ENCODE results near the gene CRHR1.

Gene CRHR1

DNA sequence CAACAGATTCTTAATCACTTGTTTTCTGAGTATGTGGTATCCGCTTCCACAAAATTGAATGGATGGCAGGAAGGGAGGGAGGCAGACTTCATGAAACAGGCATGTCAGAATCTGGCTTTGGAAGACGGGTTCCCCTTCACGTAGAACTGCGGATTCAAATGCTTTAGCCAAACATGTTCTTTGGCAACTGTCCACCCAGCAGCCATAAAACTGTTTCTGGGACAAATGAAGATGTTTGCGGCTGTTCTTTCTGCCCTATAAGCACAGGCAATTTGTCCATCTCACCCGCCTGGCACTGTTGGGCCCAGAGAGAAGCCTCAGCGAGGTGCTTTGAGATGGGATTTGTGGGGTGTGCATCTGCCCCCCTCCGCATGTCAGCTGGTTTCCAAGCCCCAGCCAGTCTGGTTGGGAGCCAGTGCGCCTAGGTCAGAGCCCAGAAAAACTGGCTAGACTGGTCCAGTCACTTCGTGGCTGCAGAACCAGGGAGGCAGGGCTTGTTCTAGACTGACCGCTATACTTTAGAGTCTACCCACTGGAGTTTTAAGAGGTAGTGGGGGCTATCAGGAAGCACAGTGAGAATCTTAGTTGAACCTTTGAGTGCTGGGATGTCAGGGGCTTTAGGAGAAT, 6.3 kb downstream of the CRHR1 start:
- DNase-seq: peak; percentile 71

DNA sequence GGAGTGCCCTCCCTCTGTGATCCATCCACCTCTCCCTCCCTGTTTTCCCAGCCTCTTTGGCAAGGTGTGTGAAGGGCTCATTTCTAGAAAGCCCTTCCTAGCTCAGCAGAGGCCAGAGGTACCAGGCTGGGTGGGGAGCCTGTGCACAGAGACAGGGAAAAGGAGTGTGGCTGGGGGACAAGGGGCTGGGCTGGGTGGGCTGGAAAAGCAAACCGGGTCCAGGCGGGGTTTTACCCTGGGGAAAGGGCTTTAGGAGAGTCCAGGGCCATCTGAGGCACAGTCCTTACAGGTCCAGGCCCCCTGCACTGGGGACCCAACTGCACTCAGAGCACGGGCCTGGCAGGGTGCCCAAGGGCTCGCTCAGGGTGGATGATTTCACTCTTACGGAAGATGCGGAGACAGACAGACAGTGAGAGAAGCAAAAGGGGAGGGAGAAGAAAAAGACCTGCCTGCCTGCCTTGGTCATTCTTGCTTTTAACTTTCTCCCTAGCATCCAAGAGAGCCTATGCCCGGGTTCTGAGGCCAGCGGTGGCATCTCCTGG, 7.0 kb downstream of the CRHR1 start:
- DNase-seq: peak; percentile 62

DNA sequence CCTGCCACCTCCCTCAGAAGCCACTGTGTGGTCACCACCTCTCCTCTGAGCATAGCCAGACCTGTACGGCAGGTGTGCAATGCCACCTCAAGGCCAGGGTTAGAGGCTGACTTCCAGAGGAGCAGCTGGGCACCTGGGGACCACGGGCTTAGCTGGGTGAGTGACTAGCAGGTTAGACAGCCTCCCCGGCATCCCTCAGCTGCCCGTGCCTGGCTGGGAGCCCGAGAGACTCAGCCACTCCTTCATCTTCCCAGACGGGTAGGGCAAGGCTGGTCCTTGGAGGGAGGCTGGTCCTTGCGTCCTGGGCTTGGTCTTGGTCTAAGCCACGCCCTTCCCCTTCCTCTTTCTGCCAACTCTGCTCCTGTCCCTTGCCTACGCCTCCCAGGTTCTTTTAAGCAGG, 7.8 kb downstream of the CRHR1 start:
- peak; percentile 94 for DNase-seq

DNA sequence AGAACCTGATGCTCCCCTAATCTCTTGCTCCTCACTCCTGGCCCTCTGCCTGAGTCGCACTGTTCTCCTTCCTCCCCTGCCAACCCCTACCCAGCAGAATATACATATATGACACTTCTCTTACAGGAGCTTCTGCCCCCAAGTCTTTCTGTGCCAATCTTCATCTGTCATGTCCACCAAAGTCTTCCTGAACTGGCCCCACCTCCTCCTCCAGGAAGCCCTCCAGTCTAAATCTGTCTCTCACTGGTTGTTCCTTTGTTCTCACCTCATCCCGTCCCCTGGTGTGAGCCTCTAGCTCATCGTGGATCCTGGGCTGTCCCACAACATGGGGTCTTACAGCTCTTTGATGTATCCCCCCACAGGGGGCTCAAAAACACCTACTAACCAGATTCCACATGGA, 8.3 kb downstream of the CRHR1 start:
- no peak for DNase-seq

DNA sequence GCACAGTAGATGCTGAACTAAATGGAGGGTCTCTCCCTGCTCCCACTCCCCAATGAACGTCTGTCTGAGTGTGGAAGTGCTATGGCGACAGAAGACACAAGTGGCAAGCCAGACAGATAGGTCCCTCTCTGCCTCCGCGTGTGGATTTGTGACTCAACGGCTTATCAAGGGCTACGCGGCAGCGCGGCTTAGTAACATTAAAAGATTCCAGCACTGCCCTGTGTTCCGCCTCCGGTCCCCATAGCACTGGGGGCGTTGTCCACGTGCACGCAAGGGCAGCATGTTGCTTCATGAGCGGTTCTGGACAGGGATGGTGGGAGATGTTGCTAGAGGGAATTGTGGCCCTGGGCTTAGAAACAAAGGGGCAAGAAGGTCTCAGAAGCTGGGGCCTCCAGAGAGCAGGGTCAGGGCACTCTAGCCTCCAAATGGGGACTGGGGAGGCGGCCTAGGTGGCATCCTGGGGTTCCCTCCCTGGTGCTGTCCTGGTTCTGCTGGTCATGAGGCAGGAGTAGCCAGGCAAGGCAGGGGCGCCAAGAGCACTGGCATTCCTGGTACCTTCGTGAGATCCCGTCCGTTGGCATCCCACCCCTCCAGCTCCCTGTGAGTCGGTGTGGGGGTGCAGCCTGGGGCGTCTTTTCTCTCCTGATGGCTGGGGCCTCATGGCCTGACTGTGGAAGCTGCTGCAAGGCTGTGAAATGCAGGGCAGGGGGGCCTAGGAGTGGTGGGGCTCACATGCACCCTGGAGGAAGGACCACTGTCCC, 9.1 kb downstream of the CRHR1 start:
- DNase-seq: no peak

DNA sequence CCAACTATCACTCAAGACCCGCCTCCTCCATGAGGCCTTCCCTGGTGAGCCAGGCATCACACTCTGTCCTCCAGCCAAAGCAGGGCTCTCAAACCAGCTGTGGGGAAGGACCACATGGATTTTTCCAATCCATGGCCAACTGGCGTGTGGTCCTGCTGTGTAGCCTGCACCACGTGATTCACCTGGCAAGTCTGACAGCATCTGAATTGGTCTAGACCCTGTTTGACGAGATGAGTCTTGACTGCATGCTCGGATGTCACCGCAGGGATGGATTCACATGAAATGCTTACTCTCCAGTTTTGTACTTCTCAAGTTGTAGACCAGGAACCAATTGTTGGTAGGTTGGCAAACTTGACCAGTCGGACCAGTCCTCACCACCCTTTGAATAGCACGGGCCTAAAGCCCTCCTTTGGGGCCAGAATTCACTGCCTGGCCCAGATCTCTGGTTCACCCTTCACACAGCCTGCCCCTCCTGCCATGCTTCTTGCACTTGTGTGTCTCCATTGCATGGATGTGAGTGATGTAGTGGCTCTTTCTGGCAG, 9.9 kb downstream of the CRHR1 start:
- no peak for DNase-seq

DNA sequence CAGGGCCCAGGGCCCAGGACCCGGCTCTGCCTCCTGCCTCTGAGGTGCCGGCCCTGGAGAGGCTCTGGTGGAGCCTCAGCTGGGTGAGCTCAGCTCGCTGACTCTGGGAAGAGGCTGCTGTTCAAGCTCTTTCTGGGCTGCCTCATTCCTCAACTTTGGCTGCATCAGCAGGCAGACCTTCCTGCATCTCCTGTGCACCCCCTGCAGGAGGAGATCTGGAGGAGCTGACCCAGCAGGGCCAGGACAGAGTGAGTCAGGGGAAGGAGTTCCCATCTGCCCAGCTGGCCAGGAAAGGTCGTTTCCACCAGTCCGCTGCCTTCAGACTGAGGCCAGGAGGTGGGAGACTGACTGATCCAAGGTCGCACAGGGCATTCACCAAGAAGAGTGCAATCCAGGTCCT, 10.7 kb downstream of the CRHR1 start:
- DNase-seq: no peak

DNA sequence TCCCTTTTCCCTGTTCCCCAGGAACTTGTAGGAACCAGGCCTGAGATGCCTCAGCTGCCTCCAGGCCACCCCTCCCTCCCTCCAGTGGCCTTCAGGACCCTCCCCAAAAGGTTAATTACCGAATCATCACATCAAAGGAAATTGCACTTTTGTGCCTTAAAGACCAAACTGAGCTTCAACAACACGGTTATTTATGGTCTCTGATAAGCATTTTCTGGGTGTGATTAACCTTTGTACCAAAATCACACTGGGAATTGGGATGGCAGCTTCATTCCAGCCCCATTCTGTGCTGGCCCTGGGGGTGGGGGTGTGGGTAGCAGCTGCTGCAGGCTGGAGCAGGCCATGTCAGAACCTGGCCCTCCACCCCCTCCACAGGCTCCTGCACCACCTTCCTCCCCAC, 16.7 kb downstream of the CRHR1 start:
- DNase-seq: no peak

DNA sequence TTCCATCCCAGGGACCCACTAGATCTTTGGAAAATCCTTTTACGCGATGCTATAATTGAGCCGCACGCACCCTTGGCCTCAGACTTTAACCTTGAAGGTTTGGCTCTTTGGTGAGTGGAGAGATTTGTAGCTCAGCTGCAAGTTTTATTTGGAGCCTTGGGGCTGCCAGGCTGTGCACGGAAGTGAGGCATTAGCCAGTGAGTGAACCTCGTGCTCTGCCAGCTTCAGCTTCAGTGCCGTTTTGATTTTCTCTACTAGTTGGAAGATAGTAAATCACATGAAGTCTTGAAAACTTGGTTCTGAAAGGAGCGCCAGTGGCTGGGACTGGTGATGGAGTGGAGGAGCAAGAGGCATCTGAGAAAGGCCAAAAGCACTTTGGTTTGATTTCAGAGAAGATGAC, 17.3 kb downstream of the CRHR1 start:
- no peak for DNase-seq

DNA sequence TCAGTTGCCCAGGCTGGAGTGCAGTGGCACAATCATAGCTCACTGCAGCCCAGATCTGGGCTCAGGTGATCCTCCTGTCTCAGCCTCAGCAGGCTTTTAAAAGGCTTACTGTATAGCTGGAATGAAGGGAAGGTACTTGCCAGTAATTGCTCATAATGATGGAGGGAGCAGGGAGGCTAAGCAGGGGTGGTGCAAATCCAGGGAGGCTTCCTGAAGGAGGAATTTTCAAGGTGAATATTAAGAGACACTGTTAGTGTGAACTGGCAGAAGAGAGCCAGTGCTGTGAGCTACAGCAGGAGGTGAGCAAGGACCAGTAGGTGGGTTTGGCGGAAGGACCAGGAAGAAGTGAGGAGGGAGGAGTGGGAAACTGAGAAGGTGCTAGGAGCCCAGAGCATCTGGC, 24.7 kb downstream of the CRHR1 start:
- DNase-seq: no peak

DNA sequence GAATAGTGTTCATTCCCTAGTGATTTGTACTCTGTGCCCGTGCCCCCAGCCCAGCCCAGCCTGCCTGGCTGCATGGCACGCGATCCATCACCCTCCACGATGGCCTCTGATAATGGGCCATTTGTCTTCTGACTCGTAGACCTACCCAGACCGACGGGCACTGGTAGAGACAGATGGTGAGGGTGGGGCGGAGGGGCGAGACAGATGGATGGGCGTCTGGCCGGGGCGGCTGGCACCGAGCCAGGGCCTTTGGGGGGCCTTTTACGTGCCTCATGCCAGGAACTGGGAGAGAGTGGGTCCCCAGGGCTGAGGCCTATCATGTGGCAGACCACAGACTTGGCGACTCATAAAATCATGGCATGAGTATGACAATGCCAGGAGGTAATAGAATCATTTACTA, 25.4 kb downstream of the CRHR1 start:
- DNase-seq: no peak

DNA sequence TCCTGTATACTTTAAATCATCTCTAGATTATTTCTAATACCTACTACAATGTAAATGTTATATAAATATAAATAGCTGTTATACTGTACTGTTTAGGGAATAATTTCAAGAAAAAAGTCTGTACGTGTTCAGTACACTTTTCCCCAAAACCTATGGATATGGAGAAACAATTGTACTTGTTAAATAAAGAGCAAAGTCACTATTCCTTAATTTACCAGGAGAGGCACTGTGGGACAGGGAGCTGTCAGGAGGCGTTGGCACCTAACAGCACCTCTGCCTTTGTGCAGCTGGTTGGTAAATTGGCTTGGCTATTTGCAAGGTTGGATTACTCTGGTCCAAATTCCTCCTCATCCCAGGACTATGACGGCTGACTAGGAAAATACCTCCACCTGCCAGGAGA, 28.0 kb downstream of the CRHR1 start:
- no peak for DNase-seq

DNA sequence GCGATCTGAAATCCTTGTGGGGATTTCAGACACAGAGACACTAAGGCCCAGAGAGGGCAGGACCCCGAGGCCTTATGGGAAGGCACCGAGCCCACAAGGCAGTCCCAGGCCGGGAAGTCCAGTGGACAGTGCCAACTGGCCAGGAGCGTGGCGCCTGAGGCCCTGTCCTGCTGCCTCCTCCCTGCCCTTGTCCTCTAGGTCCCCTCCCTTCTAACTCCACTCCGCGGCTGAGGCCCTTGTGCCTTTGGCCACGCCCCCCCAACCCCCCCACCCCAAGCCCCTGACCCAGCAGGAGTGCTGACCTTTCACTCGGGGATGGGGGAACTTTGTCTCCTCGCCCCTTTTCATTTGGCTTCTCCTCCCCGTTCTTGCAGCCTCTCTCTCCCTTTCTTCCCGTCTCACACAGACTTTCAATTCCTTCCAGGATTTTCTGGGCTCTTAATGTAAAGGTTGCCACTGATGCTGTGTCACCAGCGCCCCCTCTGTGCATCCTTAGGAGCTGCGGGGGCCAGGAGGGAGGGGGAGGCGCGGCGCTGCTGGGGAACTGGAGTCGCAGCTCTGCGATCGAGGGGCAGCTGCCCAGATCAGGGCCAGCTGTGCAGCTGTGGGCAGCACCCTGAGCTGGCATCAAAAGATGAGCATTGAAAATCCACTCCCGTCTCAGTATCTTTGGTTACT, 29.1 kb downstream of the CRHR1 start:
- DNase-seq: no peak

DNA sequence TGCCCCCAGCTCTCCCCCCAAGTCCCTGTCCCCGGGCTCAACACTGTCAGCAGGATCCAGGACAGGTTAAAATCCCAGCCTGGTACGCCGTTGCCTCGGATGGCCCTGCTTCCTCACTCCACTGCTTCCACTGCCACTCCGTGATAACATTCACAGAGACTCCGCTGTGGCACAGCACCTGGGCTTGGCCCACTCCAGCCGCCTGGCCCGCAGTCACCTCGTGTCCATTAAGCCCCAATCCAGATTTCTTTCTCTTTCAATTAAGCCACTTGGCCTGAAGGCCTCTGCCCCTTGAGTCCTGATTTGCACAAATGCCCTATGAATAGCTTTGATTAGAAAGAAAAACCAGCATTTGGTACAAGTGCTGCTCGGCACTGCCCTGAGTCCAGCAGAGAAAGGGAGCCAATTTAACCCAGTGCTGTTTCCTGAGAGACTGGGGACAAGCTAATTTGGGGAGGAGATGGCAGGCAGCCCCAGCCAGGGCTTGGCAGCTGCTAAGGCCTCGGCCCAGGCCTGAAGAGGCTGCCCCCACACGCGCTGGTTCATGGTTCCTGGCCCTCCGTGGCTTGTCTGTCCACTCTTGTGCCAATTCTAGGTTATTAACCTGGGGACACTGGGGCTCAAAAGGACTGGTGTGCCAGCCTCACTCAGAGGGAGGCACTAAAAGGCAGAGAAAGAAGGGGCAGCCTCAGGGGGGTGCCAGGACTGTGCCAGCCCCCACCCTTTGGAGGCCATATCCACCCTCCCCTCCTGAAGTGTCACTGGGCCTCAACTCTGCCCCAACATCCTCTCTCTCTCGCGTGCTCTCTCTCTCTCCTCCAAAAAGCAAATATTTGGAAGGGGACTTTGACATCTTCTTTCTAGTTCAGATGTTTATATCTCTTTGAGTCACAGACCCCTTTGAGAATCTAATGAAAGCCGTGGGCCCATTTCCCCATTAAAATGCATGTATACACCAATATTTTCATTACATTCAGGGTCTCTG, 30.8 kb downstream of the CRHR1 start:
- DNase-seq: no peak

DNA sequence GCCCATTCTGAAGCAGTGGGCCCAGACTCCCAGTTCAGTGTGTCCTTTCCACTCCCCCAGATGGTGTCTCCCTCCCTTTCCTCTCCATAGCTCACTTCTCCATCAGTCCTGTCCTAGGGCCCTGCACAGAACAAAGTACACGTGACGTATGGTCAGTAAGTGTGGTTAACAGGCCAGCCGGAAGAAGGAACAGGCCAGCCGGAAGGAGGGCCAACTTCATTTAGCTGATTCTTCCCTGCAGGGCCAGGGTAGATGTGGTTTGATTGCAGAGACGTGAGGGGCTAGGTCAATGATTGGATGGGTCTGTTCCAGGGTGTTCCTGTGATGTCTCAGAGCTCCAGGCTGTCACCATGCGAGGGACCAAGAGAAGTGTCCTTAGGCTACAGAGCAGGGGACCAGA, 31.6 kb downstream of the CRHR1 start:
- DNase-seq: no peak

DNA sequence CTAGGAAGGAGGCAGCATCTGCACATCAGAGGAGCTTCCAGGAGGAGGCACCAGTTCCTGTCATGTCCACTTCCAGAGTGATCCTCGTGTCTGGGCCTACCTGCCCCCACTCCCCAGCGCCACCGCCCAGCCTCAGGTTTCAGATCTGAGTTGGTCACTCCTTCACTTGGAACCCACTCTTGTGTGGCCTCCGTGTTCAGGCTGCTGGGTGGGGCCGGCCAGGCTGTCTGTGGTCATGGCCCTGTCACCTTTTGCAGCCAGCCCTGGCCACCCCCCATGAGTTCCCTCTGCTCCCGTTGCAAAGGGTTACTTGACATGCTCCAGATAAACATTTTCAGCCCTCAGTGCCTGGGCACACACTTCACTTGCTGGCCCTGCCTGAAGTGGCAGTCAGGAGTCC, 33.9 kb downstream of the CRHR1 start:
- no peak for DNase-seq

DNA sequence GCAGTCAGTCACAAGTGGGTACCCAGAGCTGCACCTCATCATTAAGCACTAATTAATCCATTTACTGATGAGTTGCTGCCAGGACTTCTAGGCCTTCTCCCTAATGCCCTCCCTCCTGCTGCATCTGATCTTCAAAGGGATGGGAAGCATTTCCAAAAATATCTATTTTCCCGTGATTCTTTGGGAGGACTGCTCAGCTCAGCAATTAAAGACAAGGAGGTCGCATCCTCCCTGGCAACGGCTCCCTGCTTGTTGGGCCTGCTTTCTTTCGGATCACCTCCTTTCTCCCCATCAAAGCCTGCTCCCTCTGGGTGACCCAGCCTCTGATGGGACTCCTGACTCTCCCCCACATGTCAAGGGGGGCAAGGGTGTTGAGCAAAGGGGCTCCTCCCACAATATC, 34.6 kb downstream of the CRHR1 start:
- no peak for DNase-seq

DNA sequence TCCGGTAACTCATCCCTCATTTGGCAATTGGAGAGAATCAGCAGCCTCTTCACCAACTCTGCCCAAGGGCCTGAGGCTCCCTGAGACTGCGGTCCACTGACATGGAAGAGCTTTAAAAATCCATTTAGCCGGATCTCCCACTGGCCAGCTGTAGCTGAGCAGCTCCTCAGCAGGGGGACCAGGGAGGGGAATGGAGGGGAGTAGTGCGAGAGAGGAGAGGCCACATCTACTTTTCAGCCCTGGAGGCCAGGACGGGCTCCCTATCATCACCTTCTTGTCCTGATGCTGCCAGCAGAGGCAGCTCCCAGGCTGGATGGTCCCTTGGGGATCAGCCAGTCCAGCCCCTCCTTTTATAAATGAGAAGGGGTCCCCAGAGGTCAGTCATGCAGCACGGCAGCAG, 35.5 kb downstream of the CRHR1 start:
- no peak for DNase-seq

DNA sequence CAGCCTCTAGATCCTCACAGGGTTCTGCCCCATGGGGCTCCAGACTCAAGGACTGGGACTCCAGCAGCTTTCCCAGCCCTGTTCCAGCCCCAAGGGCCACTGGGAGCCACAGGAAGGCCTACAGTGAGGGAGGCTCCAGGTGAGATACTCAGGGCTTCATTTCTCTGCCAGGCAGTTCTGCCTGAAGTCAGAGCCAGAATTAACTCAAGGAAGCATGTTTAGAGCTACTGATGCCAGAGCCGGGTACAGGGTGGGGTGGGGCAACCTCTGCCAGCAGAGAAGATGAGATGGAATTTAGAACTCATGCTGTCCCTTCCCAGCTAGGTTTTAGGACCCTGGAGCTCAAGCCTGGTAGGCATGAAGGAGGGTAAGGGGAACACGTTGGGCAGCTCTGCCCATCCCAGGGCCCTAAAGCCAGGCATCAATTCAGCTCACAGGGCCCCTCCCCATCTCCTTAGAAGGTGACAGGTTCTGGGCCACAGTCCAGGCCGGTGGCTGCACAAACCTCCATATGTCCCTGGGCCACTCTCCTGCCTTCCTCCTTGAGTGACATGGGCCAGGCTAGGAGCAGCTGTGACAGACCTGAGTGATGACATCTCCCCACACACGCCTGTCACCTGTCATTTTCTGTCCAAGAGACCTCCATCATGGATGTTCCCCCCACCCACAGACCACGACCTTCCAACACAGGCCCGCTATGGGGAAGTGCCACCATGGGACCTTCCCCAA, 36.1 kb downstream of the CRHR1 start:
- no peak for DNase-seq

DNA sequence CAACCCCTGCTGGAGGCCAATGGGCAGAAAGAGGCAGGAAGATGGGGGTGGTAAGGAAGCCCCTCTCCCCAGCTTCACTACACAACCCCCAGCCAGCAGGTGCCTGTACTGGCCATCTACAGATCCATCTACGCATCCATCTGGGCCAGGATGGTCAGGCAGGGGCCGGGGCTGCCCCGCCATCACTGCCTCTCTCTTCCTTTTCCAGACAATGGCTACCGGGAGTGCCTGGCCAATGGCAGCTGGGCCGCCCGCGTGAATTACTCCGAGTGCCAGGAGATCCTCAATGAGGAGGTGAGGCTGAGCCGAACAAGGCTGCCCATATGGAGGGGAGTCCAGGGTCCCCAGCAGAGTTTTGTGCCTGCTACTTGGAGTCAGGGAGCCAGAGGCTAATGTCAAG, 37.0 kb downstream of the CRHR1 start:
- no peak for DNase-seq

DNA sequence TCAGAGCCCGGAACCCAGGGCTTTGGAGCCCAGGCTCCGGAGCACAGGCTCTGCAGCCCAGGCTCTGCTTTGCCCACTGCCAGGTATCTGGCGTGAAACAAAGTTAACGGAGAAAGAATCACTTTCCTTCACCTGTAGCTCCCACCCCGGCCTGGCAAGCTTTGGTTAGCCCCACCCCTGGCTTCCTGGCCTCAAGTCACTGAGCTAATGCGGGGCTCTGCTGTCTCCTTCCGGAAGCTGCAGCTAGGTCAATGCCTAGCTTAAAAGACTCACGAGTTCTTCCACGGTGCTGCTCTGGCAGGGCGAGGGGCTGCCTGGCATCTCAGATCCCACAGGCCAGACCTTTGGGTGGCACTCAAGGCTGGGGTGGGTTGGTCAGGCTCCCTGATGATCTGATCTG, 39.5 kb downstream of the CRHR1 start:
- no peak for DNase-seq

DNA sequence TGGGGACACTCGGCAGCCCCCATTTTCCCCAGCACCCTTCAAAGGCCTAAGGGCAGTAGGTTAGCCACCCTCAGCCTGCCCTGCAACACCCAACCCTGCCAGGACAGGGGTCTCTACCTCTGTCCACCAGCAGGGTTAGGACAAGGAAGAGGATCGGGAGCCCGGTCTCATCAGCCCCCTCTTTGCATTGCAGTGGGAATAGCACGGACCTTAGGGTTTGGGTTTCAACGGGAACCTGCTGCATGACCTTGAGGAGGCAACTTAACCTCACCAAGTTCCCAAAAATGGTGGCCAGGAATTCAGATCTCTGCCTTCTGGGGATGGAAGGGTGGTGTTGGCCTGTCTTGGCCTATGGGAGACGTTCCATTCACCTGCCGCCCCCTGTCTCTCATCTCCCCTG, 40.4 kb downstream of the CRHR1 start:
- DNase-seq: no peak

Data from DMS79 treated with DMSO at 0.1 percent for 48 hours (cell line).